ENCODE results near the gene F11R. TPM values are rescaled to one million over a fixed set of nuclear protein-coding genes. Genes with fewer than 3 reads are reported as not detected.

The F11R gene
- total and polyA plus RNA-seq, 2 donors (not counting 1 experiment from before 2014, with no cell fraction given), result 16.4 to 17.3 TPM

DNA sequence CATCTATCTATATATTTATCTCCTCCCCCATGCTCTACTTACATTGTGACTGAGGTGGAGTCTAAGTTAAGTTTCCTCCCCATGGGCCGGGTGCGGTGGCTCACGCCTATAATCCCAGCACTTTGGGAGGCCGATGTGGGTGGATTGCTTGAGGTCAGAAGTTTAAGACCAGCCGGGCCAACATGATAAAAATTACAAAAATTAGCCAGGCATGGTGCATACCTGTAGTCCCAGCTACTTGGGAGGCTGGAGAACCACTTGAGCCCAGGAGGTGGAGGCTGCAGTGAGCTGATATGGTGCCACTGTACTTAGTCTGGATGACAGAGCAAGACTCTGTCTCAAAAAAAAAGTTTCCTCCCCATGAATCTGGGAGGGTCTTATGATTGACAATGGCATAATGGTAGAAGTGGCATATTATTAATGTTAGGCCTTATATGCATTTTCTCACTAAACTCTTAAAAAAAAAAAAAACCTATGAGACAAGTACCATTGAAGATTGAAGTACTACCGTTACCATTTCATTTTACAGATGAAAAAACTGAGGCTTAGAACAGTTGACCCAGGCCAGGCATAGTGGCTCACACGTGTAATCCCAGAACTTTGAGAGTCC, 11.2 kb downstream of the F11R start:
- ChIA-PET CTCF (interaction anchor here (1.7 to 5.4 kb wide), 2 partner anchors 13 to 20 kb away, joined by 7 to 45 read pairs; no protein-coding TSS in a partner anchor), POLR2A (no interaction called here)
- Mint-ChIP-seq H3K4me1 (peaks cover 20% of the 10 kb centered on the region), H3K4me3 (no peak overlapping the region), H3K9me3 (ENCODE audit: insufficient read depth) (no peaks in the 10 kb centered on the region), H3K27ac (no peak overlapping the region), H3K27me3 (no peaks in the 10 kb centered on the region)
- Histone ChIP-seq H3K9ac (ENCODE audit: low read length) (no peak overlapping the region), H3K79me2 (ENCODE audit: control insufficient read depth, insufficient read depth, low read length) (peaks cover 45% of the 10 kb centered on the region), H4K20me1 (ENCODE audit: control insufficient read depth, insufficient read depth, low read length, poor library complexity, severe bottlenecking) (no peaks in the 10 kb centered on the region), H3K27ac (ENCODE audit: low read length in 2 of 2) (no peak overlapping the region), H3K27me3 (replicated peaks in 1 of 4; ENCODE audit: control extremely low read depth in 1 of 4, control insufficient read depth in 3 of 4, insufficient read depth in 4 of 4, low read length in 3 of 4) (no peaks in the 10 kb centered on the region), H3K36me3 (replicated peaks in 1 of 2; ENCODE audit: control extremely low read depth in 1 of 2, control insufficient read depth in 1 of 2, extremely low read depth in 1 of 2, insufficient read depth in 2 of 2, low read length in 1 of 2) (peaks cover 0 to 2% of the 10 kb centered on the region in 2 experiments), H3K4me3 (ENCODE audit: control extremely low read depth in 1 of 5, extremely low read depth in 1 of 5, insufficient read depth in 1 of 5, low read depth in 2 of 5, low read length in 4 of 5) (no peak overlapping the region), H3K4me2 (replicated peaks; ENCODE audit: low read depth, low read length, poor library complexity, severe bottlenecking) (no peak overlapping the region), H3K9me3 (ENCODE audit: control extremely low read depth in 1 of 3, control insufficient read depth in 2 of 3, insufficient read depth in 1 of 3, low read length in 2 of 3) (no peaks in the 10 kb centered on the region), H2AFZ (ENCODE audit: insufficient read depth, low read depth, low read length, poor library complexity, severe bottlenecking) (no peak overlapping the region), H3K4me1 (ENCODE audit: control insufficient read depth in 2 of 2, insufficient read depth in 2 of 2, low read length in 2 of 2) (peaks cover 19 to 25% of the 10 kb centered on the region in 2 donors)
- TF ChIP-seq, protein P1, sequence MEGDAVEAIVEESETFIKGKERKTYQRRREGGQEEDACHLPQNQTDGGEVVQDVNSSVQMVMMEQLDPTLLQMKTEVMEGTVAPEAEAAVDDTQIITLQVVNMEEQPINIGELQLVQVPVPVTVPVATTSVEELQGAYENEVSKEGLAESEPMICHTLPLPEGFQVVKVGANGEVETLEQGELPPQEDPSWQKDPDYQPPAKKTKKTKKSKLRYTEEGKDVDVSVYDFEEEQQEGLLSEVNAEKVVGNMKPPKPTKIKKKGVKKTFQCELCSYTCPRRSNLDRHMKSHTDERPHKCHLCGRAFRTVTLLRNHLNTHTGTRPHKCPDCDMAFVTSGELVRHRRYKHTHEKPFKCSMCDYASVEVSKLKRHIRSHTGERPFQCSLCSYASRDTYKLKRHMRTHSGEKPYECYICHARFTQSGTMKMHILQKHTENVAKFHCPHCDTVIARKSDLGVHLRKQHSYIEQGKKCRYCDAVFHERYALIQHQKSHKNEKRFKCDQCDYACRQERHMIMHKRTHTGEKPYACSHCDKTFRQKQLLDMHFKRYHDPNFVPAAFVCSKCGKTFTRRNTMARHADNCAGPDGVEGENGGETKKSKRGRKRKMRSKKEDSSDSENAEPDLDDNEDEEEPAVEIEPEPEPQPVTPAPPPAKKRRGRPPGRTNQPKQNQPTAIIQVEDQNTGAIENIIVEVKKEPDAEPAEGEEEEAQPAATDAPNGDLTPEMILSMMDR (IDR thresholded peaks at IDR 0.05), result no peak
- no peak for TF ChIP-seq EZH2 (IDR thresholded peaks at IDR 0.05; ENCODE audit: borderline replicate concordance, insufficient read depth, low read depth, low read length, poor library complexity, severe bottlenecking)
- ATAC-seq (ENCODE audit: low read depth) (no peak), DNase-seq (no peak)
- intact Hi-C loops (cut with micrococcal nuclease), result no loop called here
- 96% methylated on average over 7 of the region's 7 CpGs for WGBS (ENCODE audit: insufficient coverage)

DNA sequence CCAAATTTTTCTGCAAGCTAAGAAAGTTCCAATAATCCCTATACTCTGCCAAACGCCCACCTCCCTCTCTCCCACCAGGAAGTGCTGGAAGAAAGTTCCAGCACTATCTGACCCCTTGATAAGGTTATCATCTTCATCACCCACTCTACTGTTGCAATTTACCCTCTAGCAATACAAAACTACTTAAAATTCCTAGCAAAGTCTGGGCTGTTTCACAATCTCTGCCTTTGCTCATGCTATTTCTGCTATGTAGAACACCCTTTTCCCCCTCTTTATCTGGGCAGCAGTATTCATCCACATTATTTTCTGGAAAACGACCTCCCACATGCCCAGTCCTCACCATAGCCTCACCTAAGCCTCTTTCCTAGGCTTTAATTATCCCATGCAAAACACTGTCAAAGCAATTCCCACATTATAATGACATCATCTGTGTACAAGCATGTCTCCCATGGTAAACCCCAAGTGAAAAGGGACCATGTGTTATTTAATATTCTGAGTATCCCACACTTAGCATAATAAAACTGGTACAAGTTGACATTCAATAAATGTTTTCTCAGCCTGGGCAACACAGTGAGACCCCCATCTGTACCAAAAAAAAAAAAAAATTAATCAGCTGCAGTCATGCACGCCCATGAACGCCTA, 12.0 kb downstream of the F11R start:
- WGBS (ENCODE audit: insufficient coverage), result 84% methylated on average over 2 of the region's 4 CpGs
- no peak overlapping the region for H3K27ac ChIP-seq (ENCODE audit: low read length in 2 of 2)
- no peaks in the 10 kb centered on the region for H3K9me3 Mint-ChIP-seq (ENCODE audit: insufficient read depth)
- H3K4me2 ChIP-seq (replicated peaks; ENCODE audit: low read depth, low read length, poor library complexity, severe bottlenecking), result no peak overlapping the region
- no peak overlapping the region for H3K4me3 Mint-ChIP-seq
- H4K20me1 ChIP-seq (ENCODE audit: control insufficient read depth, insufficient read depth, low read length, poor library complexity, severe bottlenecking), result no peaks in the 10 kb centered on the region
- TF ChIP-seq, protein P1 (IDR thresholded peaks at IDR 0.05), result no peak
- TF ChIP-seq EZH2 (IDR thresholded peaks at IDR 0.05; ENCODE audit: borderline replicate concordance, insufficient read depth, low read depth, low read length, poor library complexity, severe bottlenecking), result no peak
- no peak overlapping the region for H2AFZ ChIP-seq (ENCODE audit: insufficient read depth, low read depth, low read length, poor library complexity, severe bottlenecking)
- H3K9me3 ChIP-seq (ENCODE audit: control extremely low read depth in 1 of 3, control insufficient read depth in 2 of 3, insufficient read depth in 1 of 3, low read length in 2 of 3), result no peaks in the 10 kb centered on the region
- H3K36me3 ChIP-seq (replicated peaks in 1 of 2; ENCODE audit: control extremely low read depth in 1 of 2, control insufficient read depth in 1 of 2, extremely low read depth in 1 of 2, insufficient read depth in 2 of 2, low read length in 1 of 2), result peaks cover 0 to 2% of the 10 kb centered on the region in 2 experiments
- no peak overlapping the region for H3K9ac ChIP-seq (ENCODE audit: low read length)
- no peak for DNase-seq
- H3K79me2 ChIP-seq (ENCODE audit: control insufficient read depth, insufficient read depth, low read length), result peaks cover 51% of the 10 kb centered on the region
- H3K4me1 ChIP-seq (ENCODE audit: control insufficient read depth in 2 of 2, insufficient read depth in 2 of 2, low read length in 2 of 2), result peaks cover 16 to 21% of the 10 kb centered on the region in 2 donors
- no peak overlapping the region for H3K4me3 ChIP-seq (ENCODE audit: control extremely low read depth in 1 of 5, extremely low read depth in 1 of 5, insufficient read depth in 1 of 5, low read depth in 2 of 5, low read length in 4 of 5)
- peaks cover 17% of the 10 kb centered on the region for H3K4me1 Mint-ChIP-seq
- ChIA-PET POLR2A (no interaction called here), CTCF (no interaction called here)
- no peaks in the 10 kb centered on the region for H3K27me3 ChIP-seq (replicated peaks in 1 of 4; ENCODE audit: control extremely low read depth in 1 of 4, control insufficient read depth in 3 of 4, insufficient read depth in 4 of 4, low read length in 3 of 4)
- no peaks in the 10 kb centered on the region for H3K27me3 Mint-ChIP-seq
- H3K27ac Mint-ChIP-seq, result no peak overlapping the region
- intact Hi-C loops (cut with micrococcal nuclease), result no loop called here
- ATAC-seq (ENCODE audit: low read depth), result no peak
